H1 (cell line): ENCODE data around the gene SLC52A3. TPM values are rescaled to one million over a fixed set of nuclear protein-coding genes. Genes with fewer than 3 reads are reported as not detected.

Experiments
- CTCF ChIA-PET: fragments of 300-600 bp; sonication (Branson Sonifier 250); formaldehyde crosslinking; loops from one replicate; lab custom pipeline; 2021; ENCODE audit not compliant: partially characterized antibody; lab: Charles Lee
- POLR2A ChIA-PET: fragments of 300-600 bp; sonication (Branson Sonifier 250); formaldehyde crosslinking; loops from one replicate; lab custom pipeline; 2021; ENCODE audit warnings: inconsistent platforms; ENCODE audit not compliant: partially characterized antibody; lab: Charles Lee
- DNase-seq, 2 experiments: peaks; one replicate each; pipeline versions ENCODE4 v3.0.0 to v3.0.0-alpha.2; 2010 to 2022; ENCODE audit warnings: low spot score in 2 of 2, low read depth in 1 of 2, mixed read lengths in 1 of 2
- FAIRE-seq: peaks from 2 replicates; lab custom pipeline; 2011; peaks lifted over from hg19 to GRCh38; lab: Jason Lieb, UNC
- H2AFZ ChIP-seq: 2 replicates; pipeline ENCODE4 v1.8.1; 2012; ENCODE audit warnings: low read length, inconsistent platforms
- H2AK5ac ChIP-seq: 2 replicates; pipeline ENCODE4 v1.6.1; 2013; ENCODE audit warnings: low read depth, low read length
- H2BK120ac ChIP-seq: replicated peaks from 2 replicates; pipeline ENCODE3; 2013; ENCODE audit warnings: low read depth, low read length, inconsistent platforms
- H2BK12ac ChIP-seq: 2 replicates; pipeline ENCODE4 v1.6.1; 2013; ENCODE audit warnings: low read depth, low read length
- H2BK15ac ChIP-seq: 2 replicates; pipeline ENCODE4 v1.6.1; 2013; ENCODE audit warnings: low read length
- H2BK20ac ChIP-seq: 2 replicates; pipeline ENCODE4 v1.6.1; 2013; ENCODE audit warnings: low read length
- H2BK5ac ChIP-seq: 2 replicates; pipeline ENCODE4 v1.6.1; 2013; ENCODE audit warnings: low read depth, low read length
- H3K14ac ChIP-seq: 2 replicates; pipeline ENCODE4 v1.6.1; 2013; ENCODE audit warnings: inconsistent platforms; ENCODE audit not compliant: insufficient read length
- H3K18ac ChIP-seq: 2 replicates; pipeline ENCODE4 v1.6.1; 2013; ENCODE audit warnings: low read length; ENCODE audit errors: extremely low read depth
- H3K23ac ChIP-seq: 2 replicates; pipeline ENCODE4 v1.6.1; 2013; ENCODE audit warnings: inconsistent platforms; ENCODE audit not compliant: insufficient read length
- H3K23me2 ChIP-seq: 2 replicates; pipeline ENCODE4 v1.6.1; 2013; ENCODE audit warnings: low read depth, low read length
- H3K27ac ChIP-seq: 2 replicates; pipeline ENCODE4 v1.6.1; 2011; ENCODE audit warnings: low read depth, low read length, inconsistent platforms
- H3K27me3 ChIP-seq, 4 experiments: replicated peaks in 1 of 4; 1 replicate in 1 of 4; 2 replicates in 3 of 4; pipeline versions ENCODE4 v1.6.1 to v1.8.1; 2011 to 2013; ENCODE audit warnings: low read length in 3 of 4, mild to moderate bottlenecking in 3 of 4, inconsistent platforms in 2 of 4, mixed read lengths in 2 of 4, moderate library complexity in 1 of 4; ENCODE audit not compliant: control insufficient read depth in 3 of 4, insufficient read depth in 3 of 4; ENCODE audit errors: extremely low read depth in 1 of 4
- H3K36me3 ChIP-seq, 4 experiments: 2 replicates each; pipeline versions ENCODE4 v1.6.1 to v1.8.1; 2011 to 2013; ENCODE audit warnings: mild to moderate bottlenecking in 4 of 4, low read length in 3 of 4, moderate library complexity in 2 of 4, control low read depth in 1 of 4, inconsistent platforms in 1 of 4; ENCODE audit not compliant: insufficient read depth in 4 of 4, control insufficient read depth in 2 of 4
- H3K4ac ChIP-seq: replicated peaks from 2 replicates; pipeline ENCODE3; 2013; ENCODE audit warnings: low read length, low read depth, mixed read lengths, inconsistent platforms; ENCODE audit not compliant: insufficient read length
- H3K4me1 ChIP-seq, 4 experiments: replicated peaks in 1 of 4; 1 replicate in 1 of 4; 2 replicates in 3 of 4; pipeline versions ENCODE4 v1.6.1 to v1.8.1; 2011 to 2013; ENCODE audit warnings: low read length in 3 of 4, inconsistent platforms in 2 of 4, mixed read lengths in 1 of 4; ENCODE audit not compliant: insufficient read depth in 4 of 4, control insufficient read depth in 3 of 4
- H3K4me2 ChIP-seq, 2 experiments: 2 replicates each; pipeline versions ENCODE4 v1.6.1 to v1.8.1; 2011 to 2013; ENCODE audit warnings: low read depth in 2 of 2, low read length in 2 of 2, control low read depth in 1 of 2, inconsistent platforms in 1 of 2, mild to moderate bottlenecking in 1 of 2; ENCODE audit not compliant: insufficient read depth in 1 of 2
- H3K4me3 ChIP-seq, 4 experiments: fragments of 200-600, 300-600 bp in 1 of 4; sonication (generic), shearing (Covaris generic), sonication (Bioruptor Twin) in 1 of 4; 2 replicates each; pipeline versions ENCODE4 v1.5.1 to v1.8.1; 2011 to 2016; ENCODE audit warnings: low read length in 4 of 4, low read depth in 3 of 4, control low read depth in 2 of 4, inconsistent platforms in 2 of 4, mild to moderate bottlenecking in 2 of 4, mixed read lengths in 1 of 4, moderate library complexity in 1 of 4; ENCODE audit not compliant: insufficient read depth in 2 of 4; ENCODE audit errors: extremely low read depth in 1 of 4
- H3K56ac ChIP-seq: replicated peaks from 2 replicates; pipeline ENCODE3; 2013; ENCODE audit warnings: low read depth, mild to moderate bottlenecking, mixed read lengths, low read length, inconsistent platforms; ENCODE audit not compliant: insufficient read length
- H3K79me1 ChIP-seq: 2 replicates; pipeline ENCODE4 v1.6.1; 2013; ENCODE audit warnings: low read depth, low read length, control low read depth
- H3K79me2 ChIP-seq, 2 experiments: 2 replicates each; pipeline versions ENCODE4 v1.6.1 to v1.8.1; 2012 to 2013; ENCODE audit warnings: low read length in 2 of 2, mild to moderate bottlenecking in 2 of 2, inconsistent platforms in 1 of 2; ENCODE audit not compliant: insufficient read depth in 2 of 2, control insufficient read depth in 1 of 2
- H3K9ac ChIP-seq, 4 experiments: replicated peaks in 1 of 4; 1 replicate in 1 of 4; 2 replicates in 3 of 4; pipeline versions ENCODE4 v1.6.1 to v1.8.1; 2011 to 2013; ENCODE audit warnings: low read depth in 3 of 4, low read length in 3 of 4, control low read depth in 2 of 4, mild to moderate bottlenecking in 2 of 4, moderate library complexity in 2 of 4, inconsistent platforms in 1 of 4; ENCODE audit errors: extremely low read depth in 1 of 4
- H3K9me3 ChIP-seq, 2 experiments: 2 replicates each; pipeline versions ENCODE4 v1.6.1 to v1.8.1; 2012 to 2013; ENCODE audit warnings: mild to moderate bottlenecking in 2 of 2, moderate library complexity in 2 of 2, control low read depth in 1 of 2, inconsistent platforms in 1 of 2, low read depth in 1 of 2, low read length in 1 of 2, mixed read lengths in 1 of 2; ENCODE audit not compliant: insufficient read depth in 2 of 2
- H4K20me1 ChIP-seq, 2 experiments: replicated peaks in 1 of 2; 2 replicates each; pipeline versions ENCODE3 to v1.8.1; 2011 to 2013; ENCODE audit warnings: inconsistent platforms in 2 of 2, low read length in 2 of 2, mild to moderate bottlenecking in 1 of 2; ENCODE audit not compliant: insufficient read depth in 2 of 2, control insufficient read depth in 1 of 2
- H4K5ac ChIP-seq: 2 replicates; pipeline ENCODE4 v1.6.1; 2013; ENCODE audit warnings: low read length, low read depth, mixed read lengths, inconsistent platforms; ENCODE audit not compliant: insufficient read length
- H4K8ac ChIP-seq: 2 replicates; pipeline ENCODE4 v1.8.0; 2013; ENCODE audit warnings: mild to moderate bottlenecking, moderate library complexity, low read length, inconsistent platforms; ENCODE audit not compliant: insufficient read depth; ENCODE audit errors: extremely low read depth
- H4K91ac ChIP-seq: replicated peaks from 2 replicates; pipeline ENCODE3; 2013; ENCODE audit warnings: low read length, mixed read lengths, inconsistent platforms; ENCODE audit not compliant: insufficient read length
- BCL11A ChIP-seq, 2 experiments: IDR thresholded peaks; one replicate each; pipeline ENCODE4 v1.6.1; 2011; ENCODE audit warnings: low read depth in 2 of 2, low read length in 2 of 2, mild to moderate bottlenecking in 2 of 2
- RFX5 ChIP-seq: IDR thresholded peaks from 2 replicates; pipeline ENCODE4 v1.6.1; 2011; ENCODE audit warnings: low read depth, low read length, improper control_type of control experiment, borderline replicate concordance
- SIX5 ChIP-seq: IDR thresholded peaks from 2 replicates; pipeline ENCODE4 v1.6.1; 2011; ENCODE audit warnings: mild to moderate bottlenecking, low read depth, low read length
- WGBS, 2 experiments: shearing (Covaris generic) in 1 of 2; methylation state at CpG; one replicate each; pipeline versions ENCODE4 v1.1.6 to v1.1.7; 2013 to 2015; ENCODE audit warnings: low lambda C conversion rate in 2 of 2, mixed read lengths in 2 of 2, inconsistent platforms in 1 of 2, low coverage in 1 of 2, missing lambda C conversion rate in 1 of 2; ENCODE audit not compliant: insufficient replicate concordance in 2 of 2, insufficient coverage in 1 of 2, insufficient read length in 1 of 2; ENCODE audit errors: extremely low coverage in 1 of 2, missing lambda C conversion rate in 1 of 2; 5-methylcytosine and 5-hydroxymethylcytosine counted together
- polyA plus RNA-seq, 7 experiments: library from polyadenylated mRNA; depleted of rRNA in 3 of 7; stranded (reverse) in 5 of 7; unstranded in 2 of 7; fragments of >200 nt in 5 of 7; fragments of 200-250 nt in 2 of 7; gene quantifications; 1 replicate in 5 of 7; 2 replicates in 1 of 7; 4 replicates in 1 of 7; pipeline versions ENCODE4 v1.2.1 to v1.2.3, GENCODE V29; 2011 to 2013; ENCODE audit warnings: missing spikeins in 2 of 7, mixed read lengths in 2 of 7
- total RNA-seq: library from RNA; stranded (reverse); fragmentation: NEBNext Ultra II Directional; extraction: Animal tissue kit (Norgen Biotek cat#: 25700); gene quantifications from 2 replicates; pipeline ENCODE4 v1.2.1, GENCODE V29; 2021

SLC52A3 gene
- total and polyA plus RNA-seq, 2 of the 8 experiments (the other 6 are each of a cell fraction or from before 2014, with no cell fraction given), result 2.3 to 4.2 TPM

DNA sequence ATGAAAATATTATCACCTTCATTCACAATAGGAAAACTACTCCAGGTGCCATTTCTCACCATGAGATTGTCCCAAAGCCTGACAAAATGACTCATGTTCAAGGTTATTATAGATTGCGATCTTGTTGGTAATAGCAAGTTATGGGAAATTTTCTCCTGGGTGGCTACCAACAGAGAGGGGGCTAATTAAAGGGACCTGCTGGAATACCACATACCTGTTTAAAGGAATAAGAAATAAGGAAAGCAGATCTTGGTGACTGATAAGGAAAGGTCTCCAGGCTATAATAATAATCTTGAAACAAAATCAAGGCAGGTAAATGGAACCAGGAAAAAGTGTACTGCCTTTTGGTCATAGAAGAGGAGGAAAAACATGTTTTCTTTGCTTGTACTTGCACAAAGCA is 1.4 kb downstream of the SLC52A3 start:
- Histone ChIP-seq H2BK5ac (no peak overlapping the region), H3K14ac (no peak overlapping the region), H4K20me1 (no peaks in the 10 kb centered on the region), H3K4ac (no peak overlapping the region), H3K36me3 (no peaks in the 10 kb centered on the region), H3K18ac (no peak overlapping the region), H2BK120ac (no peak overlapping the region), H3K9ac (no peak overlapping the region), H2BK15ac (no peak overlapping the region), H2AK5ac (no peak overlapping the region), H3K27ac (no peak overlapping the region), H2BK20ac (no peak overlapping the region), H3K9me3 (no peaks in the 10 kb centered on the region), H2BK12ac (no peak overlapping the region), H4K8ac (no peak overlapping the region), H3K79me1 (no peaks in the 10 kb centered on the region), H3K56ac (no peak overlapping the region), H3K4me3 (no peak overlapping the region), H3K4me1 (no peaks in the 10 kb centered on the region; a peak in 1 of 7 replicates), H3K23ac (no peak overlapping the region), H2AFZ (no peak overlapping the region), H4K91ac (no peak overlapping the region), H3K23me2 (no peaks in the 10 kb centered on the region), H3K27me3 (no peaks in the 10 kb centered on the region), H3K79me2 (no peaks in the 10 kb centered on the region), H4K5ac (no peak overlapping the region), H3K4me2 (no peak overlapping the region)
- CTCF ChIA-PET, result interaction anchor here (1.0 to 1.3 kb wide), 2 partner anchors 28 to 188 kb away, joined by 3 to 4 read pairs; no protein-coding TSS in a partner anchor
- no peak for FAIRE-seq
- 44% methylated on average over 1 of the region's 1 CpG; no CpG with 5 or more reads in 1 of the 2 experiments for WGBS, 2 experiments
- DNase-seq, result no peak
- TF ChIP-seq SIX5, result no peak
- no peak for TF ChIP-seq BCL11A (IDR thresholded peaks at IDR 0.05; ENCODE audit: low read depth in 2 of 2, low read length in 2 of 2)
- TF ChIP-seq RFX5, result no peak
- POLR2A ChIA-PET, result no interaction called here
